ENCODE measurements around the gene PLA2G4B. TPM values are rescaled to one million over a fixed set of nuclear protein-coding genes. Genes with fewer than 3 reads are reported as not detected.
A peak's percentile ranks its signal among the peaks of the same experiment; 100 is the strongest.

Gene PLA2G4B
- total RNA-seq, 1 experiment from 2014 or later, result 4.7 TPM

DNA sequence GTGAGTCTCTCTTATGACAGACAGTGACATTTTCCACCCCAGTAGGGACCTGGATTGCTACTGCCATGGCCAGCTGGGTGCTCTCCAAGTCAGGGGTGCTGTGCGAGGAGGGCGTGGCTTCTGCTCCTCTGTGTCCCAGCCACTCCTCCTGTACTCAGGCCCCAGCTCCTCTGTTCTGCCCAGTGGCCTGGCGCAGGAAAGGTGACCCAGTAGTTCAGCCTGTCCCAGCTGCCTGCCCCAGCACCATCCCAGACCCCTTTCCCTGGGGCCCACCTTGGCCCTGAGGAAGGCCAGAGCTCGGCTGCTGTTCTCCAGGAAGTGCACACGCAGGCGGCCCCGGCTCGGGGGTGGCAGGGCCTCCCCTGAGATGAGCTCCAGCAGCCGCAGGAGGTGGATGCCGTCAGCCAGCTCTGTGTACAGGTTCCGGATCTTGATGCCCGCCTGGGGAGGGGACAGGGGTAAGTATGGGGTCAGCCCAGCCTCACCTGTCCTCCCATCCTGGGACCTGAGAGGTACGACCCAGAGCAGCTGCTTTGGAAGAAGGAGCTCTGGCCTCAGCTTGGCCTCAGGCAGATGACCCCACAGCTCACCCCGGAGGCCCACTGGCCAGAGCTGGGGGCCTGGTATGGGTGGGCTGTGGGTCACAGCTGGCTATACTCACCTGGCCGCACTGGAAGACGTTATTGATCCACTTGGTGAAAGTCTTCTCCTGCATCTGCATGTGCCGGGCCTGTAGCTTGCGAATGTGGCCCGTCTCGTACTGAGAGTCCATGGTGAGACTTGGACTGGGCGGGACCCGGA is 54.2 kb downstream of the PLA2G4B start:
- H3K9me3 ChIP-seq (ENCODE audit: control insufficient read depth, insufficient read depth, low read depth, low read length), result no peaks in the 10 kb centered on the region
- H3K27ac ChIP-seq (ENCODE audit: low read length), result no peak overlapping the region
- ATAC-seq, result no peak
- ChIA-PET POLR2A (no interaction called here), CTCF (interaction anchor here (1.0 kb wide), 1 partner anchor 12 kb away, joined by 3 read pairs; no protein-coding TSS in a partner anchor)
- no peaks in the 10 kb centered on the region for H3K27me3 ChIP-seq (ENCODE audit: control insufficient read depth, insufficient read depth, low read length)
- BruUV-seq (replicated peaks), result no TSS peak
- no peak for DNase-seq (ENCODE audit: low read depth, low spot score)
- TF ChIP-seq, protein P1, sequence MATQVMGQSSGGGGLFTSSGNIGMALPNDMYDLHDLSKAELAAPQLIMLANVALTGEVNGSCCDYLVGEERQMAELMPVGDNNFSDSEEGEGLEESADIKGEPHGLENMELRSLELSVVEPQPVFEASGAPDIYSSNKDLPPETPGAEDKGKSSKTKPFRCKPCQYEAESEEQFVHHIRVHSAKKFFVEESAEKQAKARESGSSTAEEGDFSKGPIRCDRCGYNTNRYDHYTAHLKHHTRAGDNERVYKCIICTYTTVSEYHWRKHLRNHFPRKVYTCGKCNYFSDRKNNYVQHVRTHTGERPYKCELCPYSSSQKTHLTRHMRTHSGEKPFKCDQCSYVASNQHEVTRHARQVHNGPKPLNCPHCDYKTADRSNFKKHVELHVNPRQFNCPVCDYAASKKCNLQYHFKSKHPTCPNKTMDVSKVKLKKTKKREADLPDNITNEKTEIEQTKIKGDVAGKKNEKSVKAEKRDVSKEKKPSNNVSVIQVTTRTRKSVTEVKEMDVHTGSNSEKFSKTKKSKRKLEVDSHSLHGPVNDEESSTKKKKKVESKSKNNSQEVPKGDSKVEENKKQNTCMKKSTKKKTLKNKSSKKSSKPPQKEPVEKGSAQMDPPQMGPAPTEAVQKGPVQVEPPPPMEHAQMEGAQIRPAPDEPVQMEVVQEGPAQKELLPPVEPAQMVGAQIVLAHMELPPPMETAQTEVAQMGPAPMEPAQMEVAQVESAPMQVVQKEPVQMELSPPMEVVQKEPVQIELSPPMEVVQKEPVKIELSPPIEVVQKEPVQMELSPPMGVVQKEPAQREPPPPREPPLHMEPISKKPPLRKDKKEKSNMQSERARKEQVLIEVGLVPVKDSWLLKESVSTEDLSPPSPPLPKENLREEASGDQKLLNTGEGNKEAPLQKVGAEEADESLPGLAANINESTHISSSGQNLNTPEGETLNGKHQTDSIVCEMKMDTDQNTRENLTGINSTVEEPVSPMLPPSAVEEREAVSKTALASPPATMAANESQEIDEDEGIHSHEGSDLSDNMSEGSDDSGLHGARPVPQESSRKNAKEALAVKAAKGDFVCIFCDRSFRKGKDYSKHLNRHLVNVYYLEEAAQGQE (IDR thresholded peaks at IDR 0.05; ENCODE audit: insufficient read depth in 1 of 2, low read depth in 2 of 2, low read length in 1 of 2), result no peak
- TF ChIP-seq POLR2AphosphoS5 (IDR thresholded peaks at IDR 0.05; ENCODE audit: low read depth, low read length), result no peak
- no peak for TF ChIP-seq TCF7L2 (IDR thresholded peaks at IDR 0.05; ENCODE audit: low read depth, low read length)
- TF ChIP-seq, protein P2, sequence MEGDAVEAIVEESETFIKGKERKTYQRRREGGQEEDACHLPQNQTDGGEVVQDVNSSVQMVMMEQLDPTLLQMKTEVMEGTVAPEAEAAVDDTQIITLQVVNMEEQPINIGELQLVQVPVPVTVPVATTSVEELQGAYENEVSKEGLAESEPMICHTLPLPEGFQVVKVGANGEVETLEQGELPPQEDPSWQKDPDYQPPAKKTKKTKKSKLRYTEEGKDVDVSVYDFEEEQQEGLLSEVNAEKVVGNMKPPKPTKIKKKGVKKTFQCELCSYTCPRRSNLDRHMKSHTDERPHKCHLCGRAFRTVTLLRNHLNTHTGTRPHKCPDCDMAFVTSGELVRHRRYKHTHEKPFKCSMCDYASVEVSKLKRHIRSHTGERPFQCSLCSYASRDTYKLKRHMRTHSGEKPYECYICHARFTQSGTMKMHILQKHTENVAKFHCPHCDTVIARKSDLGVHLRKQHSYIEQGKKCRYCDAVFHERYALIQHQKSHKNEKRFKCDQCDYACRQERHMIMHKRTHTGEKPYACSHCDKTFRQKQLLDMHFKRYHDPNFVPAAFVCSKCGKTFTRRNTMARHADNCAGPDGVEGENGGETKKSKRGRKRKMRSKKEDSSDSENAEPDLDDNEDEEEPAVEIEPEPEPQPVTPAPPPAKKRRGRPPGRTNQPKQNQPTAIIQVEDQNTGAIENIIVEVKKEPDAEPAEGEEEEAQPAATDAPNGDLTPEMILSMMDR (IDR thresholded peaks at IDR 0.05), result no peak
- no peak for TF ChIP-seq SIN3A (IDR thresholded peaks at IDR 0.05; ENCODE audit: borderline replicate concordance, insufficient read depth, low read depth, low read length)
- in situ Hi-C loops (cut with HindIII; ENCODE audit: low pct_unique_long_range_greater_than_20kb, low sequenced_read_pairs), result no loop called here
- intact Hi-C loops (cut with micrococcal nuclease; ENCODE audit: unreplicated experiment), result no loop called here
- no peaks in the 10 kb centered on the region; the same call in 1 of the 2 replicates for H3K36me3 ChIP-seq (ENCODE audit: control insufficient read depth, insufficient read depth, low read length)
- no peak overlapping the region for H3K4me3 ChIP-seq (ENCODE audit: low read depth in 2 of 2, low read length in 2 of 2)
- H3K4me1 ChIP-seq (ENCODE audit: control insufficient read depth, insufficient read depth, low read length), result peaks cover 10% of the 10 kb centered on the region

DNA sequence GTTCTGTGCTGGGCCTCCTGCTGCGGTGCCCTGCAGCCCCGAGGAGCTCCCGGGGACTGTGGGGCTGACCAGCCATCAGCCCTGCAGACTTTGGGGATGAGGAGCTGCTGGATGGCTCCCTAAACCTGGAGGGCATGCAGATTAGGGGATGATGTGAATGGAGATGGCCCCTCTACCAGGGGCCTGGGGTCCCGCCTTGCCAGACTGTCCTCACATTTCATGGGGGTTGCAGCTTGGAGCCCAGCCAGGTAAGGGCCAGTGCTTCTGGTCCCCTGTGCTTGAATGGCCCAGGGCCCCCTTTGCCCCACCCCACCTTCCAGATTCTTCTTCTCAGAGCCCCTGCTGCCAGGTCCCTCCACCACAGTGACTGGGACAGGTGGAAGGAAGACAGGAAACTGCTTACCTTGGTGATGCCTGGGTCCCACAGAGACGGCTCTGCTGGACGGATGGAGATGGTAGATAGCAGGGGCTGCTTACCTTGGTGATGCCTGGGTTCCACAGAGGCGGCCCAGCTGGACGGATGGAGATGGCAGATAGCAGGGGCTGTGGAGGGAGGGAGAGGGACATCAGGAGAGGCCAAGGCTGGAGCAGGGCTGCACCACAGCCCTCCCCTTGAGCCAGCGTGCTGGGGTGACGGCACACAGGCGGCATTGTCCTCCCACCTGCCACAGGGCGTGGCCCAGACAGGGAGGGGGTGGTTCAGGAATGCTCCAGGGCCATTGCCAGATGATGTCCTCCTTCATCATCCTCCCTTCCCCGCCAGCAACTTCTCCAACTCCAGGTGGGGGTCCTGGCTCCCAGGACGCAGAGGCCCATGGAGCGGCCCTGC is 55.0 kb downstream of the PLA2G4B start, which contains the start of gene SPTBN5:
TSS of gene SPTBN5 (minus strand) at position 632 of the 829 bp plus-strand sequence. CDS start at position 76, 556 bp downstream.
- POLR2A ChIA-PET, result no interaction called here
- TF ChIP-seq, protein P1 (IDR thresholded peaks at IDR 0.05; ENCODE audit: insufficient read depth in 1 of 2, low read depth in 2 of 2, low read length in 1 of 2), result no peak
- no peak for TF ChIP-seq POLR2AphosphoS5 (IDR thresholded peaks at IDR 0.05; ENCODE audit: low read depth, low read length)
- TF ChIP-seq TCF7L2 (IDR thresholded peaks at IDR 0.05; ENCODE audit: low read depth, low read length), result no peak
- no peak for TF ChIP-seq SIN3A (IDR thresholded peaks at IDR 0.05; ENCODE audit: borderline replicate concordance, insufficient read depth, low read depth, low read length)
- TF ChIP-seq, protein P2 (IDR thresholded peaks at IDR 0.05), result no peak
- peaks cover 10% of the 10 kb centered on the region for H3K4me1 ChIP-seq (ENCODE audit: control insufficient read depth, insufficient read depth, low read length)
- DNase-seq (ENCODE audit: low read depth, low spot score) (no peak), ATAC-seq (no peak)
- H3K27ac ChIP-seq (ENCODE audit: low read length), result peak within 1 kb of the TSS; percentile 54; the same call in 1 of the 2 replicates
- BruUV-seq (replicated peaks), result no TSS peak
- H3K4me3 ChIP-seq (ENCODE audit: low read depth in 2 of 2, low read length in 2 of 2), result no peak within 1 kb of the TSS
- H3K36me3 ChIP-seq (ENCODE audit: control insufficient read depth, insufficient read depth, low read length), result no peaks in the 10 kb centered on the region; the same call in 1 of the 2 replicates
- no peaks in the 10 kb centered on the region for H3K27me3 ChIP-seq (ENCODE audit: control insufficient read depth, insufficient read depth, low read length)
- intact Hi-C loops (cut with micrococcal nuclease; ENCODE audit: unreplicated experiment) (no loop called here), in situ Hi-C loops (cut with HindIII; ENCODE audit: low pct_unique_long_range_greater_than_20kb, low sequenced_read_pairs) (no loop called here)
- H3K9me3 ChIP-seq (ENCODE audit: control insufficient read depth, insufficient read depth, low read depth, low read length), result no peaks in the 10 kb centered on the region
- CTCF ChIA-PET, result interaction anchor here (0.5 to 1.0 kb wide), 2 partner anchors 11 to 200 kb away, joined by 3 to 6 read pairs; no protein-coding TSS in a partner anchor
